Activated B cell treated with CpG ODN at 0.5 μM for 24 hours (primary cell): Measurements from ENCODE around the gene POLN. TPM values are rescaled to one million over a fixed set of nuclear protein-coding genes. Genes with fewer than 3 reads are reported as not detected.

Source experiments
- ATAC-seq: fragments of 200-7000 bp; cut with Tn5 transposase; one replicate; pipeline ENCODE4 v1.10.0; 2021; ENCODE audit warnings: low read depth, mild to moderate bottlenecking, moderate library complexity
- CTCF ChIA-PET: fragments of 350-600 bp; sonication (Branson Sonifier 250); formaldehyde crosslinking; loops from one replicate; lab custom pipeline; 2021; ENCODE audit warnings: antibody characterized with exemption; lab: Charles Lee
- POLR2A ChIA-PET: fragments of 350-600 bp; sonication (Branson Sonifier 250); formaldehyde crosslinking; loops from one replicate; lab custom pipeline; 2021; ENCODE audit warnings: antibody characterized with exemption; lab: Charles Lee
- DNase-seq: peaks from one replicate; pipeline ENCODE4 v3.0.0; 2022
- H3K27ac Mint-ChIP-seq: one replicate; pipeline ENCODE4 v1.8.0; 2020; ENCODE audit warnings: mixed read lengths
- H3K27me3 Mint-ChIP-seq: one replicate; pipeline ENCODE4 v1.8.0; 2021; ENCODE audit warnings: mixed read lengths
- H3K36me3 Mint-ChIP-seq: one replicate; pipeline ENCODE4 v1.8.0; 2021; ENCODE audit warnings: low read depth, mixed read lengths
- H3K4me1 Mint-ChIP-seq: one replicate; pipeline ENCODE4 v1.8.0; 2021; ENCODE audit warnings: mixed read lengths
- H3K4me3 Mint-ChIP-seq: one replicate; pipeline ENCODE4 v1.8.0; 2020; ENCODE audit warnings: mild to moderate bottlenecking, mixed read lengths
- H3K9me3 Mint-ChIP-seq: one replicate; pipeline ENCODE4 v1.8.0; 2020; ENCODE audit warnings: mixed read lengths
- CTCF ChIP-seq: fragments of 200-600 bp; IDR thresholded peaks from one replicate; pipeline ENCODE4 v1.8.0; 2022; ENCODE audit warnings: antibody characterized with exemption, mild to moderate bottlenecking
- intact Hi-C: fragments of 100-400 bp; cut with micrococcal nuclease; formaldehyde crosslinking; loops from one replicate; pipeline ENCODE4 v1.15.1; 2024
- total RNA-seq: library from RNA; stranded (reverse); gene quantifications from 2 replicates; pipeline ENCODE4 v1.2.3, GENCODE V29; 2022

Gene POLN
- total RNA-seq, 1 donor from 2014 or later: 1.4 TPM

- ATAC-seq: no peak
- no peak for TF ChIP-seq CTCF
- intact Hi-C loops: no loop called here
- no peak overlapping the region for H3K27ac Mint-ChIP-seq
- POLR2A ChIA-PET: no interaction called here
- peaks cover 14% of the 10 kb centered on the region for H3K27me3 Mint-ChIP-seq
- peaks cover 13% of the 10 kb centered on the region for H3K9me3 Mint-ChIP-seq
- H3K36me3 Mint-ChIP-seq: peaks cover 5% of the 10 kb centered on the region
- CTCF ChIA-PET: no interaction called here
- peaks cover 4% of the 10 kb centered on the region for H3K4me1 Mint-ChIP-seq
- no peak overlapping the region for H3K4me3 Mint-ChIP-seq
- no peak for DNase-seq
Measured at GRCh38 chr4:2102045-2102883, 139.7 kb downstream of the POLN start.

- no peak for TF ChIP-seq CTCF
- ATAC-seq: no peak
- Mint-ChIP-seq H3K27me3 (peaks cover 20% of the 10 kb centered on the region), H3K27ac (no peak overlapping the region), H3K9me3 (peaks cover 18% of the 10 kb centered on the region), H3K36me3 (peaks cover 8% of the 10 kb centered on the region), H3K4me3 (no peak overlapping the region), H3K4me1 (peaks cover 4% of the 10 kb centered on the region)
- DNase-seq: no peak
- CTCF ChIA-PET: no interaction called here
- POLR2A ChIA-PET: no interaction called here
- intact Hi-C loops: no loop called here
Measured at GRCh38 chr4:2101346-2102044, 140.4 kb downstream of the POLN start.

- Mint-ChIP-seq H3K4me1 (no peaks in the 10 kb centered on the region), H3K36me3 (peaks cover 3% of the 10 kb centered on the region), H3K9me3 (peaks cover 13% of the 10 kb centered on the region), H3K4me3 (no peak overlapping the region), H3K27ac (no peak overlapping the region), H3K27me3 (peaks cover 29% of the 10 kb centered on the region)
- ChIA-PET CTCF (no interaction called here), POLR2A (no interaction called here)
- DNase-seq: no peak
- intact Hi-C loops: no loop called here
- TF ChIP-seq CTCF: no peak
- ATAC-seq: no peak
Measured at GRCh38 chr4:2096073-2096609, 145.8 kb downstream of the POLN start.

- ChIA-PET CTCF (no interaction called here), POLR2A (no interaction called here)
- TF ChIP-seq CTCF: no peak
- peaks cover 12% of the 10 kb centered on the region for H3K9me3 Mint-ChIP-seq
- intact Hi-C loops: no loop called here
- no peak for ATAC-seq
- no peaks in the 10 kb centered on the region for H3K4me1 Mint-ChIP-seq
- H3K36me3 Mint-ChIP-seq: peaks cover 3% of the 10 kb centered on the region
- no peak overlapping the region for H3K27ac Mint-ChIP-seq
- H3K4me3 Mint-ChIP-seq: no peak overlapping the region
- DNase-seq: no peak
- H3K27me3 Mint-ChIP-seq: peaks cover 28% of the 10 kb centered on the region
Measured at GRCh38 chr4:2095236-2096072, 146.5 kb downstream of the POLN start.
